ENCODE measurements around the gene SLC7A11. TPM values are rescaled to one million over a fixed set of nuclear protein-coding genes. Genes with fewer than 3 reads are reported as not detected.

The SLC7A11 gene
- polyA plus RNA-seq, 1 donor from 2014 or later = 0.46 TPM

GRCh38 chr4:138266948-138267347 lies 24.8 kb upstream of the SLC7A11 start:
- TF ChIP-seq EP300 (conservative IDR thresholded peaks at IDR 0.05; ENCODE audit: poor library complexity, severe bottlenecking) (no peak), CTCF (IDR thresholded peaks at IDR 0.05; ENCODE audit: poor library complexity, severe bottlenecking) (no peak)
- H2AFZ ChIP-seq (ENCODE audit: low read depth, low read length) = no peak overlapping the region
- no peaks in the 10 kb centered on the region for H3F3A ChIP-seq (ENCODE audit: insufficient read depth, low read length, poor library complexity, severe bottlenecking)
- H3K79me2 ChIP-seq (replicated peaks; ENCODE audit: insufficient read depth, low read length) = no peaks in the 10 kb centered on the region
- no peaks in the 10 kb centered on the region for H4K20me1 ChIP-seq (ENCODE audit: insufficient read depth)
- H3K4me3 ChIP-seq (ENCODE audit: low read length) = no peak overlapping the region
- H3K9ac ChIP-seq (ENCODE audit: low read length) = no peak overlapping the region
- H3K9me3 ChIP-seq (ENCODE audit: low read length) = no peaks in the 10 kb centered on the region
- H3K36me3 ChIP-seq (ENCODE audit: insufficient read depth, low read length) = no peaks in the 10 kb centered on the region
- no peaks in the 10 kb centered on the region for H3K27me3 ChIP-seq (ENCODE audit: insufficient read depth, low read depth, low read length)
- H3K9me2 ChIP-seq (ENCODE audit: insufficient read depth, low read length) = no peaks in the 10 kb centered on the region
- no peak overlapping the region for H3K4me2 ChIP-seq (ENCODE audit: low read length)
- no peak overlapping the region for H3K27ac ChIP-seq (ENCODE audit: low read length)

GRCh38 chr4:138263247-138263816 lies 21.2 kb upstream of the SLC7A11 start:
- H3K9me2 ChIP-seq (ENCODE audit: insufficient read depth, low read length) = no peaks in the 10 kb centered on the region
- H3K27me3 ChIP-seq (ENCODE audit: insufficient read depth, low read depth, low read length) = no peaks in the 10 kb centered on the region
- no peaks in the 10 kb centered on the region for H3K9me3 ChIP-seq (ENCODE audit: low read length)
- no peak overlapping the region for H3K27ac ChIP-seq (ENCODE audit: low read length)
- no peaks in the 10 kb centered on the region for H3K79me2 ChIP-seq (replicated peaks; ENCODE audit: insufficient read depth, low read length)
- no peaks in the 10 kb centered on the region for H4K20me1 ChIP-seq (ENCODE audit: insufficient read depth)
- no peak overlapping the region for H3K4me3 ChIP-seq (ENCODE audit: low read length)
- no peaks in the 10 kb centered on the region for H3F3A ChIP-seq (ENCODE audit: insufficient read depth, low read length, poor library complexity, severe bottlenecking)
- no peak overlapping the region for H2AFZ ChIP-seq (ENCODE audit: low read depth, low read length)
- H3K4me2 ChIP-seq (ENCODE audit: low read length) = no peak overlapping the region
- H3K36me3 ChIP-seq (ENCODE audit: insufficient read depth, low read length) = no peaks in the 10 kb centered on the region
- no peak overlapping the region for H3K9ac ChIP-seq (ENCODE audit: low read length)
- TF ChIP-seq REST (IDR thresholded peaks at IDR 0.05; ENCODE audit: borderline replicate concordance) (no peak), CTCF (IDR thresholded peaks at IDR 0.05; ENCODE audit: poor library complexity, severe bottlenecking) (no peak), MXI1 (conservative IDR thresholded peaks at IDR 0.05; ENCODE audit: poor library complexity, severe bottlenecking) (no peak), EP300 (conservative IDR thresholded peaks at IDR 0.05; ENCODE audit: poor library complexity, severe bottlenecking) (no peak), SMC3 (conservative IDR thresholded peaks at IDR 0.05; ENCODE audit: poor library complexity) (no peak), RAD21 (conservative IDR thresholded peaks at IDR 0.05) (no peak), EZH2 (IDR thresholded peaks at IDR 0.05; ENCODE audit: borderline replicate concordance, insufficient read depth, low read length, poor library complexity, severe bottlenecking) (no peak), POLR2AphosphoS5 (IDR thresholded peaks at IDR 0.05) (no peak), TAF1 (IDR thresholded peaks at IDR 0.05; ENCODE audit: low read depth) (no peak)
